Stimulated activated CD4-positive, alpha-beta T cell treated with anti-CD3 and anti-CD28 coated beads, Interleukin-1b, Interleukin-23, amount 100 ng/mL, for 4 hours (primary cell): ENCODE measurements around the gene PLPPR1.

Source experiments
- DNase-seq, 2 donors: peaks; one replicate each; pipeline ENCODE4 v3.0.0-alpha.2; 2020; ENCODE audit warnings: low read depth in 2 of 2

PLPPR1 gene

DNA sequence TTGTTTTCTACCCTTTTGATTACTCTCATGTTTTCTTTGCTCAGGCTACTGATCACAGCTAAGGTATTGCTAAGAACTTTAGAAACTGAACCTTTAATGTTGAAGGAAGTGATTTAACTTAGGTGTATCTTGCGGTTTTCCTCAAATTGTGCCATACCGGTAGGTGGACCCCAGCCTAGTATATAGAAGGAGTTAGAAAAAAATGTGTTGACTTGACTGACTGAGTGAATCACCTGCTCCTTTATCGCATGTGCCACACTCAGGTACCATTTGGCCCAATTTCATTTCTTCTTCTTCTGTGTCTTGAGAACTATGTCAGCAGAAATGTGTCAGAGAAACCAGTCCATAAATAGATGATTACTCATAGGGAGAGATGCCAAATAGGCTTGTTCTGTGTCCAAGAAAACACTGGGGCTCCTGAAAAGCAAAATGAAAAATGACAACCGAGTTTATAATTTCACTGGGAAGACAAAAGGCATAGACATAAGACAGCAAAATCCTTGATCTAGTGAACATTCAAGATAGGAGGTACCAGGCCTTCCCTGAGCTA is 19.4 kb downstream of the PLPPR1 start:
- no peak for DNase-seq

DNA sequence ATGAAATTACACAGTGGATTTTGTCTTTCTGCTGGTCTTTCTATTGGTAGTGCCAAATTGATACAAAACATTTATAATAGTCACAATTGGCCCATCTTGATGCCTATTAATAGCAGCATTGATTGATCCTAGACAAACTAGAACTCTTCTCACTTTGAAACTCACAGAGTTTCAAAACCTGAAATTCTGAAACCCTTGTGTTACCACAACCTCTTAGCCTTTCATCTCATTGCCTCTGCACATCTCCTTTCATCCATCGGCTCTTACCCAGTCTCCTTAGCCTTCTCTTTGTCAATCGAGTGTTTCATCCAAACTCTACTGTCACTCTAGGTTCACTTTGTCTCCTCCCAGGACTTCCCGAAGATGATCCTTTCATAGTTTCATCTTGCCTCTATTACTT is 22.1 kb downstream of the PLPPR1 start:
- no peak for DNase-seq

DNA sequence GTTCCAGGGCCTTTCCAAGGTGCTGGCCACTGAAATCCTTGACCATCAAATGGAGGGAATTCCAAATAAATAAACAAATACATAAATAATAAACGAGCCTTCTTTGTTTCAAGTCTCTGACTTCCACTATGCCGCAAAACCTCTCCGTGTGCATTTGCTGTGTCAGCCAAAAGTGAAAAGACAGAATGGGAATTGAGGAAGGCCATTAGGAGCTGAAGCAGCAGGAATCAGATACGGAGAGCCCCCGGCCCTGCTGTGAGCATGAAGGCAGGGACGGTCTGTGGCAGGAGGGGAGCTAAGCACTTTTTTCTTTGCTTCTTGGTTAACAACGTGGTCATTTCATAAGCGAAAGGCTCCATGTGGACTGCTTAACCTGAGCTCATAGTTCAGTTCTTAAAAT is 26.1 kb downstream of the PLPPR1 start:
- DNase-seq, result no peak

DNA sequence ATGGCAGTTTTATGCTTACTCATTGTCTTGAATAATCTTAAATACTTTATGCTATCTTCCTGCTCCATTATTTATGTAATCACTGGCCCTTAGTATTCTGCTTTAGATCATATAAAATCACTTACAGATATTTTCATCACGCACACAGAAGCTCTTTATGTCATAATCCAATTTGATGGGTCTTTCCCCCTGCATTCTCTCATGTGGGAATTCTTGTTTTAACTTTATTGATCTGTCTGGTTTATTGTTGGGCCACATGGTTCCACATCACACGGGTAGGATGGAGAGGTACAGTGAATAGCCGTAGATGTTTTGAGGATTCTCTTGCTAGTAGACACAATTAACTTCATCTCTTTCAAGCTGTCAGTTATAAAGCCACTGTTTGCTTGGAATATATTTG is 27.0 kb downstream of the PLPPR1 start:
- DNase-seq, result no peak

DNA sequence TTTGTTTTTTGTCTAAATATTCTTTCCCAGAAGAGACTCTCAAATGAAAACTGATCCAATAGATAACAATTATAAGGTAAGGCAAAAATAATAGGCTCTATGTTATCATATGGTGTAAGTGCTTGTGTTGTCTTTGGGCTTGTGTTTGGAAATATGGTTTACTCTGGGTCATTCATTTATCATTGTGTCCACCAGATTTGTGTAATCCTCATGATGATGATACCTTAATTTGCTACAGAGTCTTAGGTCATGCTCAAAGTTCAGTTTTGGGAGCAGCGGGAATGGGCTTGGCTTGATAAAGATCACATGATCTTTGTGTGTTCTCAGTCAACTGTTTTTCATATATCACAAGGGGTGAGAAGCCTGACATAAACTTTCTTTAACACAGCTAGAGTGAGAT is 34.2 kb downstream of the PLPPR1 start:
- no peak for DNase-seq

DNA sequence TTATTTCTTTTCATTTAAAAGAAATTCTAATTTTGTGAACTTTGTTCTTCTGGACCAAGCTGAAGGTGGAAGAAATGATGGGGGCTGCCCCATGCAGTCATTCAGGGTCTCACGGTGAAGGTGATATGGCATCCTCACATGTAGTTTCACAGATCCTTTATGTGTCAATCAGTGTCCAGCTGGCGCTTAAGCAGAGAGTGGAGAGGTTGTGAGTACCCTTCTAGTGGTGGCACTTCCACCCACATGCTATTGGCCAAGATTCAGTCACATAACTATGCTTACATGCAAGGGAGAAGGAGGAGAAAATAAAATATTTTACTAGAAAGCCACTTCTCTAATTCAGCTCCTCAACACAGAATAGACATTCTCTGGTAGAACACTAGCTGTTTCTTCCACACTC is 34.7 kb downstream of the PLPPR1 start:
- no peak for DNase-seq

DNA sequence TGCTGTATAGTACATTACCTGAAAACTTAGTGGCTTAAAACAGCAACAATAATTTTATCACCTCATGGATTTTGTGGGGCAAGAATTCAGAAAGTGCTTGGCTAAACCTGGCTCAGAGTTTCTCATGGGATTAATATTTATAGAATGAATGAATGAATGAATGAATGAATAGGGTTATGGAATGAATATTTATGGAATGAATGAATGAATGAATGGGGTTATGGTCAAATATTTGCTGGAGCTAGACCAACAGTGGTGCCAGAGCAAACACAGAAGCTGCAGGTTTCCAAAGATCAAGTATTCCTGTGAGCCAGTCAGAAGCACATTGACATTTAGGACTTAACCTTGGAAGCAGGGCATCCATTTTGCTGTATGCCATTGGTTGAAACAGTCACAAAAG is 35.7 kb downstream of the PLPPR1 start:
- no peak for DNase-seq

DNA sequence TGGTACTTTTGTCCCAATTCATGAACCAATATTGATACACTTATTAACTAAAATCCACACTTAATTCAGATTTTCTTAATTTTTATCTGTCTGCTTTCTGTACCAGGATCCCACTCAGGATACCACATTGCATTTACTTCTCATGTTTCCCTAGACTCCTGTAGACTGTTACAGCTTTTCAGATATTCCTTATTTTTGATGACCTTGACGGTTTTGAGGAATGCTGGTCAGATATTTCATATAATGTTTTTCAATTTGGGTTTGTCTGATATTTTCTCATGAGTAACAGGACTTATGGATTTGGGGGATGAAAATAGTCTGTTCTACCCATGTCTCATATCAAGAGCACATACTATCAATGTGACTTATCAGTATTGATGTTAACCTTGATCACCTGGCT is 37.4 kb downstream of the PLPPR1 start:
- no peak for DNase-seq

DNA sequence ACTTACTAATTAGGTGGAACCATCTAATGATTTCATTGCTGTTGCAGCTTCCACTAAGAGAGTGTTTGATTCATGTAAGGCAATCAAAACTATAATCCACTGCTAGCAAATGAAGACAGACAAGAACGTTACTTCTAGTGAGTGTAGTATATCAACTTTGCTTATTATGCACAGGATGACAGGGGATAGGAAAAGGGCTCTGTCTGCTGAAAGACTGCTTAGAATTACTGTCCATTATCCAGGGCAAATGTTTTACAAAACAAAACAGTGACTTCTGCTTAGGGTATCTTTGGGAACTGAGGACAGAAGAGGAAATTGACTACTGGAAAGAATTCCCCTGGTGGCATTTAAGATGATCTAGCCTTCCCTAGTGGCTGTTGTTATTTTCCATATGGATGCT is 40.2 kb downstream of the PLPPR1 start:
- DNase-seq, result no peak

DNA sequence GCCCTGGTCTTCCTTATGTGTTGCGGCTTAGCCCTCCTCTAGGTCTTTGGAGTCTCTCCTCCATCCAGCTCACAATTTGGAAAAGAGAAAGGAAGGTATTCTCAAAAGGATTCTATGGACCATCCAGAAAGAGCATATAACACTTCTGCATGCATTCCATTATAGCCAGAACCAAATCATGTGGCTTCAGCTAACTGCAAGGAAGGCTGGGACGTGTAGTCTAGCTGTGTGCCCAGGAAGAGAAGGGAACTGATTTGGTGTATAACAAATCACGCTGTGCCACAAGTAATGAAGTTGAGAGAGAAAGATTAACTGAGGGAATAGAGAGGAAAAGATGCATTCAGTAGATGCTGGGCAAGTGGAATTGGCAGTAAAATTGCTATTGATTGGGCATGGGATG is 43.7 kb downstream of the PLPPR1 start:
- no peak for DNase-seq

DNA sequence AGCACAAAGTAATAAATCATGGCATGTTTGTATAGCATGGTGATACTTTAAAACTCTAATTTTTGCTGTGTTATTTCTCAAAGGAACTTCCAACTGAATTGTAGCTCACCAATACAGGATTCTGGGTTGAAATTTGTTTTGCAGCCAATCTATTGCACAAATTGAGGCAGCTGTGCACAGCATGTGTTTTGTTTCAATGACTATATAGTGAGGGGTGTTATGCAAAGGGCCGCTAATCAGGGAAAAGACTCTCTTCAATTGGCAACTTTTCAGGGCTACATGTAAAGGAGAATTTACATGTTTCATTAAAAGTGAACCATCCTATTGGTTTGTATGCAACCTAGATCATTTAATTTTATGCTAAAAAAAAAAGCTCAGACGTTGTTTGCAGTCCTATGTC is 44.6 kb downstream of the PLPPR1 start:
- DNase-seq, result no peak

DNA sequence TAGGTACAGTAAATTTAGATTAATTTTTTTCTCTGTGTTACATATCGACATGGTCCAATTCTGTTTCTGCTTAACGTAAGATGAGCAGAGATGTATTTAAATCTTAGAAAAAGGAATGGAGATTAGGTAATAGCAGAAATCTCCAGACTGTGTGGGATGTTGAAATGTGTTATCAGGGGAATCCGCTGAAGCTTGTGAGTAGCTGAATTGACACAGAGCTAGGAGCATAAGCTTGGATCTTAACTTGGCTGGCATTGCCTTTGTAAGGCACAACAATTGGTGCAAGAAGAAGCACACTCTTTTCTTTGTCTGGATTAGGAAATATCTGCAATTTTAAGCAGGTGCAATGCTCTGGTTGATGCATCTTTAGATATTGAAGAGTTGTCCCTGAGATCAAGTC is 53.1 kb downstream of the PLPPR1 start:
- no peak for DNase-seq

DNA sequence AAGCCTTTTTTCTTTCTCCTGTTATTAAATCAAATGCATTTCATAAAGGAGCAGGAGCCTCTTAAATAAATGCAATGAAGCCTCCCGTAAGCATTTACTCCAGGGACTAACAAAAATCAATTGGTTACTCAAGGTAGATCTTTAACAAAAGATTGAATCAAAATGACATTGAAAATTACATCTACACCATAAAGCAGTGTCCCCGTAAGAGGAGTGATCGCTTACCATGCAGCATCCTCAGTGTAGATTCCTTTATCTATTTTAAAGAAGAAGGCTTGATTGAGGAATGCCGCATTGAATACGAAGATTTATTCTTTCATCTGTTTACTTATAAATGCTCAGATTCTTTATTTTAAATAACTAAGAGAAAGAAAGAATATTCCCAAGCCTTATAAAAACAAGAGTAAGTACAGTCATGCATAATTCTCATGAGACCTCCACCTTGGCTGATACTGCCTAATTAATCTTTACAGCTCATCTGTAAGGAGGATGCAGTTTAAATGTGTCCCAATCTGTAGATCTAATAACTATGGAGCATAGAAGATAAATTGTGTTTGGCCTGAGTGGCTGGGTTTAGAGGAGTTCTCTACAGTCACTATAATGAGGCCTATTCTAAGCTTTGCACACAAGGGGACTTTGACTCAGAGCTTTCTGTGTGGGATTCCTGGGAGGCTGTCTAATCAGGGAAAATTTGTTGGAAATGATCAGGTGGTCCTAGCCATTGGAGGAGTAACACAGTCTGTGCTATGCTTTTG is 55.1 kb downstream of the PLPPR1 start:
- DNase-seq, result no peak

DNA sequence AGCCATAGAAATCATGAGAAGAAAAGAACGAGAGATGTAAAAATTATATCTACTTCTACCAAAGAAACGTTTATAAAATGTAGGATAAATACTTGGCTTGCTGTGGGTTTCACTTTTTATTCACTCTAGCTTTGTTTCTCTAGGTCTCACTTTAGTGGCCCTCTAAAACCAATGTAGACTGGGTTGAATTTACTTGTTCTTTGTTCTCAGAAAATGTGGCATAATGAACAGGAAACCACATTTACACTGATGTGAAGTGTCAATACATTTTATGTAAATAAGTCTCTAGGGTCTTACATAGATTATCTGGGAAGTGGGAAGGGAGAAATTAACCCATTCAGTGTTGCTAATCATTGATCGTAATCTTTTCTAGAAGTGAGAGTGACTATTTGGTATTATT is 58.9 kb downstream of the PLPPR1 start:
- DNase-seq, result no peak

DNA sequence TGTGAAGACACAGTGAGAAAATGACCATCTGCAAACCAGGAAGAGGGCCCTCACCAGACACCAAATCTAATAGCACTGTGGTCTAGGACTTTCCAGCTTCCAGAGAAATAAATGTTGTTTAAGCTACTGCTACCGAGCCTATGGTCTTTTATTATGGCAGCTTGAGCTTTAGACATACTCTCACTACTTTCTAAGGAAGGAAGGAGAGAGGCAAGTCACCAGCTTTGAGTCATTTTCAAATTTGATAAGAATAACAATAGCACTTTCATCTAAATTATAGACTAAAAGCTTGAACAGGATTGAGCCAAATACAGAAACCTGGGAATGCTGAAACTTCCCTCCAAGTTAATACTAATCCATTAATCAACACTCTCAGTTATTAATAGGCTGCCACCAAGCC is 64.4 kb downstream of the PLPPR1 start:
- no peak for DNase-seq

DNA sequence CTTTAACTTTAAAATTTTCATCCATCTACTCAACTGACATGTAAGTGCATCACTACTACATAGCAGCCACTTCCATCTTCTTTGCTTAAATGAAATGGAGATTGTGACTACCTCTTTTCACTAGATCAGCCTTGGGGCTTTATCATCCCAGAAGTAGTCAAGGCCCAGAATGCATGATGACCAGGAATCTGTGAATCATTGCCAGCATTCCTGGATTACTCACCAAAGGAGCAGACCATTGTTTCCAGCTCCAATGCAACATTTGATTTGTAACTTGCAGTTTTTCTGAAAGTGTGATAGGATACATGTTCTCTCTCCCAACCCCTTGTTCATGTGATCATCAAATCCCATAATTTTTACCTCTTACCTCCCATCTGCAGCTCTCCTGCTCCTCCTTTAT is 65.1 kb downstream of the PLPPR1 start:
- DNase-seq, result no peak

DNA sequence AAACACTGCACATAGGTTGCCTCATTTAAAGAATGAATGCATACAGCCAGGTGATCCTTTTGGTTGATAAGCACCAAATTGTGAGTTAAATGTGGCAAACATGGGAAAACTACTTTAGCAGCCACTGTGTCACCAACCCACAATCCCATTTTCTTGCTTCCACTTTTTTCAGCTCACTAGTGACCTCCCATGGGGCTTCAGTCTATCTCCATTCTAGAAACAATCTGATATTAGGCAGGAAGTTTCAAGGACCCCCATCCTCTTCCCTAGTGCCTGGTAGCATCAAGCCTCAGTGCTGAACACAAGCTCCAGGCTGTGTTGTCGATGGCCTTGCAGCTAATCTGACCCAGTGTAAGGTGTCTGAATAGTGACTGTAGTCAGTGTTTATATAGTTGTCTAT is 66.2 kb downstream of the PLPPR1 start:
- no peak for DNase-seq

DNA sequence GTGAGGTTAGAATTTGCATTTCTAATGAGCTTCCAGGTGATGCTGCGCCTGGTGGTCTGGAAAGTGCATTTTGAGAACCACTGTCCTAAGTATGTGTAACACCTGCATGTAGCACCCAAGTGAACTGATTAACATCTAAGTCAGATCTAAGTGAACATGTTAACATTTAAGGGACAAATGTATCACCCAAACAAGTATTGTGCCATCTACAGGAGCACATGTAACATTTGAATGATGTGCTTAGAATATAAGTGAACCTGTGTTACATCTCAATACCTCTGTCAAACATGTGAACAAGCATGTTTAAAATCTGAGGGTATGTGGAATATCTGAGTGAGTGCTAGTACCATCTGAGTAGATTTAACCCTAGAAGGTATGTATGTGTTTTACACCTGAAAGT is 68.7 kb downstream of the PLPPR1 start:
- DNase-seq, result no peak

DNA sequence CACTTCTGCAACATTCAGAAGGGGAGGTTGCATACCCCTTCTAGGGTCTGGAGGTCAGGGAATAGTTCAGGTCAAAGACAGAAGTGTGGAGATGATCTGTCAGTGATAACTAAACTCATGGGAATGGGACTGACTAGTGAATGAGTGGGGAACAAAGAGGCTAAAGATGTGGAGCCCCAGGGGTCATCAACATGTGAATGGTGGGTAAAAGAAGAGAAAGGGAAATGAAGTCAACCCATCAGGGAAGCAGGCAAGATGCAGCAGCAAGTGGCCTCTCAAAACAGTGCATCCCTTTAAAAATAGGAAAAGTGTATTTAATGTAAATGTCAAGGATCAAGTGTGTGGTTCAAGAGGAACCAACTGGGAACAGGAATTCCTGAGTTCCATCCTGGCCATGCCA is 69.9 kb downstream of the PLPPR1 start:
- no peak for DNase-seq

DNA sequence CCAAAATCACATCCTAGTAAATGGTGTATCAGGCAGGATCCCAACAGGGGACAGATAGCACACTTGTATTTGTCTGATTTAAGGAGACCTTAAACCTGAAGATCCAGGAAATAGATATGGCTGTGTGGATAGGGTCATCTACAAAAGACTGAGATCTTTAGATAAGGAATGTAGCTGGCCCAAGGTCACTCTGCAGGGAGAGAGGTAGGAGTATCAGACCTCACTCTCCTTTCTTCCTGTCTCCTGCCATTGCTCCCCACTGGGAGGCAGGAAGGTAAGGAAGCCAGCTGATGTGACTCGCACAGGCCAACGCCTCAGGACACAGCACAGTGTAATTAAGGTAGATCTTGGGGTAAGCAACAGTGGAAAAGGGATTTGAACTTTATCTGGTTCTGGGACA is 85.8 kb downstream of the PLPPR1 start:
- DNase-seq, result no peak

DNA sequence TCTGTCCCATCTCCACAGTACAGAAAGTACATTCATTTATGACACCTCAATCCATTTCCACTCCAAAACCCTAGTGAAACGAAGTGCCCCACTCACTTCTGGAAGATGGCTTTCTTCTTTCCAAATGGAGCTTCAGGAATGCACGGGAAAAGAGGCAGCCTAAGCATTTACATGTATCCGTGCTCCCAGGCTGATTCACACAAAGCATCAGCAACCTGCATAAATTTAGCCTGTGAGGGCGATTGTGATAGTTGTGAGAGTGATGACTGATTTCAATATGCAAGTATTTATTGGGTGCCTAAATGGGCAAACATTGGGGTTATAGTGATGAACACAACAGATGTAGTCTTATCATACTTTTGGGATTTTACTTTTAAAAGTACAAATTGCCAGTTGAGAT is 86.6 kb downstream of the PLPPR1 start:
- no peak for DNase-seq

DNA sequence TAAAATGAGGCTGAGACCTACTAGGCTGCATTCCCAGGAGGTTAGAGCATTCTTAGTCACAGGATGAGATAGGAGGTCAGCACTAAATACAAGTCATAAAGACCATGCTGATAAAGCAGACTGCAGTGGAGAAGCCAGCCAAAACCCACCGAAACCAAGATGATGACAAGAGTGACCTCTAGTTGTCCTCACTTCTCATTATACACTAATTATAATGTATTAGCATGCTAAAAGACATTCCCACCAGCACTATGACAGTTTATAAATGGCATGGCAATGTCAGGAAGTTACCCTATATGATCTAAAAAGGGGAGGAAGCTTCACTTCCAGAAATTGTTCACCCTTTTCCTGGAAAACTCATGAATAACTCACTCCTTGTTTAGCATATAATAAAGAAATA is 88.6 kb downstream of the PLPPR1 start:
- no peak for DNase-seq

DNA sequence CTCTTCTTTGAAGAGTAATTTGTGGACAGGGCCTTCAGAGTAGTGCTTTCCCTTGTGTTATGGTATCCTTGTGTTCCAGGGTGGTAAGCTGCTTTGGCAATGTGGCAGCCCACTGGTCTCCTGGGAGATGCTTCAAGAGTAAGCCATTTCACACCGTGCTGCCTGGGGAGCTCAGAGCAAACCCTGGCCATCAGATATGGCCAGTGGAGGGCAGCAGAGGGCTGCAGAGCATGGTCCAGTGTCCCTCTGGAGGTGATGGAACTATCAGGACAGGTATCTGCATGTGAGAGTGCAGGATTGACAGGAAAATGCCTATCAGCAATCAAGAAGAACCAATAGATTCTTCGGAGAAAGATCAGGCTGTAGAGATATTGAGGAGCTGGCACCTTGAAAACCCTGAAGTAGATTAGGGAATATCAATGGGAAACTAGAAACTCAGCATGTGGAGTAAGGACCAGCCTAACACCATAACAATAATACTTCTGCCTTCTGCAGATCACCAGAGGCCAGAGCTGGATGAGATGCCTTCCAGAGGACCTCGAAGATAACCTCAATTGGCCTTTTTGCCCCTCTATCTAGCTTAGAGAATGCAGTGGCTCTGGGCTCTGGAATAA is 90.8 kb downstream of the PLPPR1 start:
- no peak for DNase-seq
